ENCODE results near the gene PRKAG2. TPM values are rescaled to one million over a fixed set of nuclear protein-coding genes. Genes with fewer than 3 reads are reported as not detected.
A peak's percentile ranks its signal among the peaks of the same experiment; 100 is the strongest.

PRKAG2 gene
- polyA plus RNA-seq, 3 donors = 29.2 to 59.8 (median 30.9) TPM

- DNase-seq = no peak
- intact Hi-C loops (cut with micrococcal nuclease) = loop anchor here in 1 of 2 donors (10.0 kb wide), 1 partner anchor 123 kb away; no protein-coding TSS in a partner anchor
- H3K4me3 Mint-ChIP-seq = no peak overlapping the region
- Histone ChIP-seq H3K9me3 (replicated peaks in 1 of 2; ENCODE audit: control insufficient read depth in 1 of 2, insufficient read depth in 1 of 2, low read length in 2 of 2) (peaks cover 0 to 4% of the 10 kb centered on the region in 2 donors), H4K20me1 (ENCODE audit: insufficient read depth, low read length) (no peaks in the 10 kb centered on the region), H3K27me3 (ENCODE audit: control insufficient read depth in 2 of 2, insufficient read depth in 2 of 2, low read length in 2 of 2) (no peaks in the 10 kb centered on the region), H2AFZ (ENCODE audit: insufficient read depth, low read depth, low read length, poor library complexity, severe bottlenecking) (no peak overlapping the region), H3K36me3 (replicated peaks in 1 of 2; ENCODE audit: control insufficient read depth in 1 of 2, insufficient read depth in 2 of 2, low read length in 2 of 2) (no peaks in the 10 kb centered on the region), H3K27ac (ENCODE audit: low read depth in 1 of 2, low read length in 2 of 2) (no peak overlapping the region), H3K4me2 (replicated peaks; ENCODE audit: extremely low read depth, low read length, poor library complexity, severe bottlenecking) (no peak overlapping the region), H3K79me2 (ENCODE audit: insufficient read depth, low read length) (peaks cover 66% of the 10 kb centered on the region), H3K9ac (ENCODE audit: insufficient read depth, low read length, poor library complexity, severe bottlenecking) (no peak overlapping the region), H3K4me3 (replicated peaks in 1 of 3; ENCODE audit: low read depth in 2 of 3, low read length in 3 of 3) (no peak overlapping the region), H3K4me1 (ENCODE audit: control insufficient read depth in 1 of 2, insufficient read depth in 2 of 2, low read length in 2 of 2) (peaks cover 49 to 51% of the 10 kb centered on the region in 2 donors)
- 83% methylated on average over 14 of the region's 15 CpGs for WGBS (ENCODE audit: insufficient coverage)
- TF ChIP-seq CTCF (IDR thresholded peaks at IDR 0.05) = no peak
- H3K36me3 Mint-ChIP-seq = peaks cover 29 to 40% of the 10 kb centered on the region in 2 donors
- peaks cover 57% of the 10 kb centered on the region for H3K4me1 Mint-ChIP-seq
- H3K27ac Mint-ChIP-seq = peak overlapping the region in 6 of 7 donors; percentile 7 to 99 (median 42)
- peaks cover 0 to 7% (median 3%) of the 10 kb centered on the region in 7 donors for H3K9me3 Mint-ChIP-seq
- H3K27me3 Mint-ChIP-seq (ENCODE audit: low read depth in 3 of 3) = peaks cover 0 to 3% (median 0%) of the 10 kb centered on the region in 3 donors
These were observed 75.0 kb downstream of the PRKAG2 start for GRCh38 chr7:151801782-151802468.

GRCh38 chr7:151801291-151801690 lies 75.6 kb downstream of the PRKAG2 start:
- Histone ChIP-seq H3K27ac (ENCODE audit: low read depth in 1 of 2, low read length in 2 of 2) (no peak overlapping the region), H3K4me1 (ENCODE audit: control insufficient read depth in 1 of 2, insufficient read depth in 2 of 2, low read length in 2 of 2) (peaks cover 49 to 50% of the 10 kb centered on the region in 2 donors), H3K36me3 (replicated peaks in 1 of 2; ENCODE audit: control insufficient read depth in 1 of 2, insufficient read depth in 2 of 2, low read length in 2 of 2) (no peaks in the 10 kb centered on the region), H3K4me3 (replicated peaks in 1 of 3; ENCODE audit: low read depth in 2 of 3, low read length in 3 of 3) (no peak overlapping the region), H3K9me3 (replicated peaks in 1 of 2; ENCODE audit: control insufficient read depth in 1 of 2, insufficient read depth in 1 of 2, low read length in 2 of 2) (peaks cover 0 to 4% of the 10 kb centered on the region in 2 donors), H3K27me3 (ENCODE audit: control insufficient read depth in 2 of 2, insufficient read depth in 2 of 2, low read length in 2 of 2) (no peaks in the 10 kb centered on the region), H4K20me1 (ENCODE audit: insufficient read depth, low read length) (no peaks in the 10 kb centered on the region), H3K9ac (ENCODE audit: insufficient read depth, low read length, poor library complexity, severe bottlenecking) (no peak overlapping the region), H3K4me2 (replicated peaks; ENCODE audit: extremely low read depth, low read length, poor library complexity, severe bottlenecking) (no peak overlapping the region), H3K79me2 (ENCODE audit: insufficient read depth, low read length) (peaks cover 64% of the 10 kb centered on the region), H2AFZ (ENCODE audit: insufficient read depth, low read depth, low read length, poor library complexity, severe bottlenecking) (no peak overlapping the region)
- TF ChIP-seq CTCF (IDR thresholded peaks at IDR 0.05) = no peak
- intact Hi-C loops (cut with micrococcal nuclease) = loop anchor here in 1 of 2 donors (10.0 kb wide), 1 partner anchor 124 kb away; no protein-coding TSS in a partner anchor
- H3K36me3 Mint-ChIP-seq = peaks cover 29 to 39% of the 10 kb centered on the region in 2 donors
- H3K27ac Mint-ChIP-seq = peak overlapping the region in 5 of 7 donors; percentile 10 to 99 (median 38)
- DNase-seq = no peak
- H3K27me3 Mint-ChIP-seq (ENCODE audit: low read depth in 3 of 3) = no peaks in the 10 kb centered on the region
- H3K4me1 Mint-ChIP-seq = peaks cover 56% of the 10 kb centered on the region
- H3K4me3 Mint-ChIP-seq = no peak overlapping the region
- 100% methylated on average over 5 of the region's 5 CpGs for WGBS (ENCODE audit: insufficient coverage)
- H3K9me3 Mint-ChIP-seq = peaks cover 0 to 7% (median 3%) of the 10 kb centered on the region in 7 donors
